ENCODE results near the gene PAGE4. TPM values are rescaled to one million over a fixed set of nuclear protein-coding genes. Genes with fewer than 3 reads are reported as not detected.

Gene PAGE4
- total RNA-seq, 4 donors from 2014 or later = not detected

- Histone ChIP-seq H3K36me3 (no peaks in the 10 kb centered on the region), H3K4me3 (replicated peaks in 1 of 3) (no peak overlapping the region), H3K4me1 (no peaks in the 10 kb centered on the region), H3K27ac (no peak overlapping the region), H3K27me3 (no peaks in the 10 kb centered on the region), H3K9me3 (no peaks in the 10 kb centered on the region)
- no peak for DNase-seq
- no peak for TF ChIP-seq POLR2A (IDR thresholded peaks at IDR 0.05)
- TF ChIP-seq, protein P1, sequence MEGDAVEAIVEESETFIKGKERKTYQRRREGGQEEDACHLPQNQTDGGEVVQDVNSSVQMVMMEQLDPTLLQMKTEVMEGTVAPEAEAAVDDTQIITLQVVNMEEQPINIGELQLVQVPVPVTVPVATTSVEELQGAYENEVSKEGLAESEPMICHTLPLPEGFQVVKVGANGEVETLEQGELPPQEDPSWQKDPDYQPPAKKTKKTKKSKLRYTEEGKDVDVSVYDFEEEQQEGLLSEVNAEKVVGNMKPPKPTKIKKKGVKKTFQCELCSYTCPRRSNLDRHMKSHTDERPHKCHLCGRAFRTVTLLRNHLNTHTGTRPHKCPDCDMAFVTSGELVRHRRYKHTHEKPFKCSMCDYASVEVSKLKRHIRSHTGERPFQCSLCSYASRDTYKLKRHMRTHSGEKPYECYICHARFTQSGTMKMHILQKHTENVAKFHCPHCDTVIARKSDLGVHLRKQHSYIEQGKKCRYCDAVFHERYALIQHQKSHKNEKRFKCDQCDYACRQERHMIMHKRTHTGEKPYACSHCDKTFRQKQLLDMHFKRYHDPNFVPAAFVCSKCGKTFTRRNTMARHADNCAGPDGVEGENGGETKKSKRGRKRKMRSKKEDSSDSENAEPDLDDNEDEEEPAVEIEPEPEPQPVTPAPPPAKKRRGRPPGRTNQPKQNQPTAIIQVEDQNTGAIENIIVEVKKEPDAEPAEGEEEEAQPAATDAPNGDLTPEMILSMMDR (IDR thresholded peaks at IDR 0.05) = no peak
- intact Hi-C loops (cut with DNase I) = no loop called here
Observed at GRCh38 chrX:49842621-49843020, 13.5 kb downstream of the PAGE4 start.

- no peaks in the 10 kb centered on the region for H3K4me1 ChIP-seq
- intact Hi-C loops (cut with DNase I) = no loop called here
- TF ChIP-seq POLR2A (IDR thresholded peaks at IDR 0.05) = no peak
- TF ChIP-seq, protein P1 (IDR thresholded peaks at IDR 0.05) = no peak
- no peaks in the 10 kb centered on the region for H3K9me3 ChIP-seq
- no peaks in the 10 kb centered on the region for H3K27me3 ChIP-seq
- no peaks in the 10 kb centered on the region for H3K36me3 ChIP-seq
- H3K27ac ChIP-seq = no peak overlapping the region
- WGBS, 2 donors = 79 to 82% methylated on average over 8 of the region's 8 CpGs
- no peak for DNase-seq
- H3K4me3 ChIP-seq (replicated peaks in 1 of 3) = no peak overlapping the region
Observed at GRCh38 chrX:49844611-49845010, 15.5 kb downstream of the PAGE4 start.

- Histone ChIP-seq H3K36me3 (no peaks in the 10 kb centered on the region), H3K4me1 (no peaks in the 10 kb centered on the region), H3K4me3 (replicated peaks in 1 of 3) (no peak overlapping the region), H3K27ac (no peak overlapping the region), H3K9me3 (no peaks in the 10 kb centered on the region), H3K27me3 (no peaks in the 10 kb centered on the region)
- 85 to 88% methylated on average over 4 of the region's 4 CpGs for WGBS, 2 donors
- intact Hi-C loops (cut with DNase I) = no loop called here
- TF ChIP-seq, protein P1 (IDR thresholded peaks at IDR 0.05) = no peak
- no peak for TF ChIP-seq POLR2A (IDR thresholded peaks at IDR 0.05)
- DNase-seq = no peak
Observed at GRCh38 chrX:49845701-49846403, 16.7 kb downstream of the PAGE4 start.

GRCh38 chrX:49846522-49846921 lies 17.4 kb downstream of the PAGE4 start:
- TF ChIP-seq, protein P1 (IDR thresholded peaks at IDR 0.05) = no peak
- no peak for TF ChIP-seq POLR2A (IDR thresholded peaks at IDR 0.05)
- Histone ChIP-seq H3K27ac (no peak overlapping the region), H3K27me3 (no peaks in the 10 kb centered on the region), H3K9me3 (no peaks in the 10 kb centered on the region), H3K4me1 (no peaks in the 10 kb centered on the region), H3K36me3 (no peaks in the 10 kb centered on the region), H3K4me3 (replicated peaks in 1 of 3) (no peak overlapping the region)
- intact Hi-C loops (cut with DNase I) = no loop called here
- no peak for DNase-seq
- WGBS, 2 donors = 83 to 84% methylated on average over 1 of the region's 1 CpG

GRCh38 chrX:49848275-49848674 lies 19.2 kb downstream of the PAGE4 start:
- Histone ChIP-seq H3K27ac (no peak overlapping the region), H3K27me3 (no peaks in the 10 kb centered on the region), H3K9me3 (no peaks in the 10 kb centered on the region), H3K36me3 (no peaks in the 10 kb centered on the region), H3K4me3 (replicated peaks in 1 of 3) (no peak overlapping the region), H3K4me1 (no peaks in the 10 kb centered on the region)
- TF ChIP-seq, protein P1 (IDR thresholded peaks at IDR 0.05) = no peak
- no peak for TF ChIP-seq POLR2A (IDR thresholded peaks at IDR 0.05)
- intact Hi-C loops (cut with DNase I) = no loop called here
- no peak for DNase-seq
- WGBS, 2 donors = 75 to 85% methylated on average over 1 to 3 of the region's 3 CpGs

Measured in thyroid gland (tissue), 4 donors.